Measurements from ENCODE around the gene RFNG. TPM values are rescaled to one million over a fixed set of nuclear protein-coding genes. Genes with fewer than 3 reads are reported as not detected.

Gene RFNG
- total RNA-seq, 1 experiment from 2014 or later, result 68.5 TPM

DNA sequence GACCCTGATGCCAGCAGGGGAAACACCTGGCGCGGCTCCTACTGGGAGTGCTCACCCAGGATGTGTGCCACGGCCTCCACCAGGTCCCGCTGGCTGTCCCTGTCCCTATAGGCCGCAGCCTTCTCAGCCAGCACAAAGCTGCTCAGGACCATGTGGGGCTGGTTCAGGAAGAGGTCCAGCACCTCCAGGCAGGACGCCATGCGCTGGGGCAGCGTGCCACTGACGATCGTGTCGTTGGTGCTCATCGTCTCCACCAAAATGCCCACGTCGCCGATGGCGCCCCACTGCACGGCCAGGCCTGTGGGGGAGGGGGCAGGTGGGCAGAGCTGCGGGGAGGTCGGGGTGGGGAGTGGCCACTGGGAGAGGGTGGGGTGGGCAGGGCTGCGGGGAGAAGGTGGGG, 29.9 kb upstream of the RFNG start:
- in situ Hi-C loops (cut with HindIII; ENCODE audit: low pct_unique_long_range_greater_than_20kb, low sequenced_read_pairs), result no loop called here
- DNase-seq (ENCODE audit: low read depth), result no peak

DNA sequence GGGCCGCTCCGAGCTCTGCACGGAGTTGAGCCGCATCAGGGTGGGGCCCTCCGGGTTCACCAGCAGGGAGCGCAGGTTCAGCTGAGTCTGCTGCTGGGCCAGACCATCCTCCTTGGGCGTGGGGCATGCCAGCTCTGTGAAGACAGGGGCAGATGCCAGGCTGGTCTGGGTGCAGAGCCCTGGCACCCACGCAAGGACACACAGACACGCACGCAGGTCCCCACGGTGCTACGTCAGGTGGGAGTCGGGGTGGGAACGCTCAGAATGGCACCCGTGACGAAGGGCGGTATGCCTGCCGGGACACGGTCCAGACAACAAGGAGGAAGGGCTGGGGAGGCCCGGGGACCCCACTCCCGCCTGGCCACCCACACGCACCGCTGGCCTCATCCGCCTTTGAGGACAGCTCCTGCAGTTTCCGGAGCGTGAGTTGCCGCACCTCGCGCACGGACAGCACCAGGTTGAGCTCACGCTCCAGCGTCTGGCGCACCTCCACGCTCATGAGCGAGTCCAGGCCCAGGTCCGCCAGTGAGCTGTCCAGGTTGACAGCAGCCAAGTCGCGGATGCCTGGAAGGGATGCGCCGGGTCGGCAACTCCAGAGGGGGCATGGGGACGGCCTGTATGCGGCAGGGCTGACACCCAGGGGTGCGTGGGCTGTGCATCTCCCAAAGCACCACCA, 29.3 kb upstream of the RFNG start:
- in situ Hi-C loops (cut with HindIII; ENCODE audit: low pct_unique_long_range_greater_than_20kb, low sequenced_read_pairs), result no loop called here
- no peak for DNase-seq (ENCODE audit: low read depth)

DNA sequence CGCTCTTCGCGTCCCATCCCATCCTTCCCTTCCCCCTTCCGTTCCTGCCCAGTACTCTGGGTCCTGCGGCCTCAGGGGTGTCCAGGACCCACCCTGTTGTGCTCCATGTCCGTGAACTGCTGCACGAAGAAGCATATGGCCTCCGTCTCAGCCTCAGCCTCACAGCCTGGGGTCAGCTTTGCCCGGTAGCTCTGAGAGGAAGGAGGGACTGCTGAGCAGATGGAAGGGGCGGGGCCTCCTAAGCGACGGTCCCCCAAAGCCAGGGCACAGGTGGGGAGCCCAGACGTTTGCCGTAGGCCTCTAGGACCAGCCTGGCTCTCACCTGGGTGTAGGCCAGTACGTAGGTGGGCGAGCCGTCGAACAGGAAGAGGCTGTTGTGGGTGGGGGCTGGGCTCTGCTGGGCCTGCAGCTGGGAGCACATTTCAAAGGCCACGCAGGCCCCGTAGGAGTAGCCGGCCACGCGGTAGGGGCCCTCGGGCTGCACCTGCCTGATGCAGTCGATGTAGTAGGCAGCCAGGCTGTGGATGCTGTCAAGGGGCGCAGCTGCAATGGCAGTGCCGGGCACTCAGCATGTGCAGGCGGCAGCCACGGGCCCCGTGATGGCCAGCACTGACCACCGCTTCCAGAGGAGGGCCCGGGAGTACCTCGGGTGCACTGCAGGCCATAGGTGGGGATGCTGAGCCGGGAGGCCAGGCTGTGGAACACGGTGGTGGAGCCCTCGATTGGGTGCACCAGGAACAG, 28.6 kb upstream of the RFNG start:
- in situ Hi-C loops (cut with HindIII; ENCODE audit: low pct_unique_long_range_greater_than_20kb, low sequenced_read_pairs), result no loop called here
- DNase-seq (ENCODE audit: low read depth), result no peak

DNA sequence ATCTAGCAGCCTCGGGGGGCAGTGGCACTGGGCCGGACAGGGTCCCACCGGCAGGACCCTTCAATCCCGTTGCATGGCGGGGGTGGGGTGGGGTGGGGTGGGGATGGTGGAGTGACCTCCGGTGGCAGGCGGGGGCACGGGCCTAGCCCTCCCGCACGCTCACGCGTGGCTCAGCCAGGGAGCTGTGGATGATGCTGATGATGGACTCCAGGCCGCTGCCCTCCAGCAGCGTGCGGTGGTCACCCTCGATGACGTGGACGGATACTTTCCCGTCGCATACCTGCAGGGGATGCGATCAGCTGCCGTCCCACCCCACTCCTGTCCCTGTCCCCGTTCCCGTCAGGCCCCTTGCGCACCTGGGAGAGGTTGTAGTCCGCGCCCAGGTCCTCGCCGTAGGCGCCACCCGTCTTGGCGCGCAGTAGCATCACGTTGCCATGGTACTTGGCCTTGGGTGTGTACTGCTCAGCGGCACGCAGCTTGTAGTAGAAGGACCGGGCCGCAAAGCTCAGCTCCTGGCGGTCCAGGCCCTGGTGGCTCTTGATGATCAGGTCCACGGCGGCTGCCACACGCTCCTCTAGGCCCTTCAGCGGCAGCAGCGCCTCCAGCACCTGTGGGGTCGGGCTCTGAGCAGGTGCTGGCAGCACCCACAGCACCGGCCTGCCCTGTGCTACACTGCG, 27.5 kb upstream of the RFNG start:
- in situ Hi-C loops (cut with HindIII; ENCODE audit: low pct_unique_long_range_greater_than_20kb, low sequenced_read_pairs), result no loop called here
- DNase-seq (ENCODE audit: low read depth), result no peak

DNA sequence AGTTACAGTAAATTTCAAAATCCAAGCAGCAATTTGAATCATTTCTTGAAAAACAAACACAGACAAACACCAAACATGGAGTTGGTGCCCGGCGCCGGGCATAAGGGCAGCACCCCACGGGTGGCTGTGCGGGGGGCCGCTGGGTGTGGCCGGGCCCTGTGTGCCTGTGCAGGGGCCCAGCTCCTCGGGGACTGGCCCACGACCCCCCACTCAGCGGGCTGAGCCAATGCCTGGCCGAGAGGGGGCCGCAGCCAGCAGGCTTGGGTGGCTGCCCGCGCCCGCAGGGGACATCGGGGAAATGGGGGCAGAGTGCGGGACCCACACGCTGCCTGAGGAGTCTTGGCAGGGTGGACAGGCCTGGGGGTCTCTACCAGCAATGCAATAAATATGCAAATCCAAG, 26.8 kb upstream of the RFNG start:
- in situ Hi-C loops (cut with HindIII; ENCODE audit: low pct_unique_long_range_greater_than_20kb, low sequenced_read_pairs), result no loop called here
- DNase-seq (ENCODE audit: low read depth), result no peak

DNA sequence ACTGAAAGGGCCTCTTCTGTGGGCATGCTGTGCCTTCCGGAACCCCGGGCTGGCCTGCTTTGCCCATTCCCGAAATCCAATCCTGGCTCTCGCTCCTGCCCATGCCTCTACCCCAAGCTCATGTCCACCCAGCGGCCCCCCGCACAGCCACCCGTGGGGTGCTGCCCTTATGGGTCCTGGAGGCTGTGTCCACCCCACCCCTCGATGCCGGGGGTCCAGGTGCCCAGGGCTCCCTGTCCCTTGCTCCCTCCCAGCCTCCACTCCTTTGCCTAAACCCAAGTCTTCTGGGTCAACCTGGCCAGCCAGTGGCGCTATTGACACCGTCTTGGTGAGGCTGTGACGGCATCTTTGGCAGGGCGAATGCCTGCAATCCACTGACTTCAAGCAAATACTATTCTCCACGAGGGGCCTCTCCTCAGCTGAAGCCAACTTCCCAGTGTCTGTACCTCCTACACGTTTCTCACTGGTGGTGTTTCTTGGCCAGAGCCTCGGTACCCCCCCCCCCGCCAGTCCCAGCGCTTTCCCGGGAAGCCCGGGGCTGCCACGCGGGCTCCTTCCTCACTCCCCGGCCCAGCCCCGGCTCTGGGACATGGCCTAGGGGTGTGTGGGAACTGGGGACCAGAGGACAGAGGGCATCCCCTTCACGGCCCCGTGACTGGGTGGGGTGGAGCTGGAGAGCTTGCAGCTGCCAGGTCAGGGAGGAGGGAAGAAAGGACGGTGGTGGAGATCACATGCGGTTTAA, 26.2 kb upstream of the RFNG start:
- no peak for DNase-seq (ENCODE audit: low read depth)
- in situ Hi-C loops (cut with HindIII; ENCODE audit: low pct_unique_long_range_greater_than_20kb, low sequenced_read_pairs), result no loop called here

DNA sequence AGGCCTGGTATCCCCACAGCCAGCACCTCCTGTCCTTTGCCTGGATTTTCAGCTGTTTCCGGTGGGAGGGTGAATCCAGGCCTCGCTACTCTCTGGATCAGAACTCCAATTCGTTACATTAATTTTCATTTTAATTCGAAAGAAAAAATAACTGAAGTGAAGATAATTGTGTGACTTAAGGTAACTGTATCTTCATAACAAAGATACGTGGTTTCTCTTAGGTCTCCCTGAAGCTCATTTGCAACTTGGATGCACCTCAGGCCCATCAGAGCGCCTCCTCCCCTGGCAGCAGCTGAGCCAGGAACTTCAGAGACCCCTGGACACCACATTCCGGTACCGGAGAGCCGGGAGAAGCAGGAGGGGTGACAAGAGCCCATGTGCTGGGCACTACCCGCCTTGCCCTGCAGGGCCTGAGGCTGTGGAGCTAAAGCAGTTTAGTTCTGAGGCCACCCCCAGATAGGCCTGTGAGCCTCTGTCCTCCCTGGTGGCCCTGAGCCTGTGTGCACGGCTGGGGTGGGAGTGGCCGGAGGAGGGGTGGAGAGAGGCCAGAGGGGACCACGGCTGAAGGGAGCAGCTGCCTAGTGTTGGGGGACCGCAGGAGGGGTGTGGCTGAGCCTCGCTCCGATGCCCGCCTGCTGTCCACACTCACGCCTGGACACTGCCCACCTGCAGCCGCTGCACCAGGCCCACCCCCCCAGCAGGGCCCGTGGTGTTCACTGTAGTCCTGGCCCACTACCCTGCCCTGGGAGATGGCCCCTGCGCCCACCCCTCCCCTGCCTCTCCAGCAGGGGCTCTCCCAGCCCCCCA, 25.4 kb upstream of the RFNG start:
- in situ Hi-C loops (cut with HindIII; ENCODE audit: low pct_unique_long_range_greater_than_20kb, low sequenced_read_pairs), result no loop called here
- DNase-seq (ENCODE audit: low read depth), result no peak

DNA sequence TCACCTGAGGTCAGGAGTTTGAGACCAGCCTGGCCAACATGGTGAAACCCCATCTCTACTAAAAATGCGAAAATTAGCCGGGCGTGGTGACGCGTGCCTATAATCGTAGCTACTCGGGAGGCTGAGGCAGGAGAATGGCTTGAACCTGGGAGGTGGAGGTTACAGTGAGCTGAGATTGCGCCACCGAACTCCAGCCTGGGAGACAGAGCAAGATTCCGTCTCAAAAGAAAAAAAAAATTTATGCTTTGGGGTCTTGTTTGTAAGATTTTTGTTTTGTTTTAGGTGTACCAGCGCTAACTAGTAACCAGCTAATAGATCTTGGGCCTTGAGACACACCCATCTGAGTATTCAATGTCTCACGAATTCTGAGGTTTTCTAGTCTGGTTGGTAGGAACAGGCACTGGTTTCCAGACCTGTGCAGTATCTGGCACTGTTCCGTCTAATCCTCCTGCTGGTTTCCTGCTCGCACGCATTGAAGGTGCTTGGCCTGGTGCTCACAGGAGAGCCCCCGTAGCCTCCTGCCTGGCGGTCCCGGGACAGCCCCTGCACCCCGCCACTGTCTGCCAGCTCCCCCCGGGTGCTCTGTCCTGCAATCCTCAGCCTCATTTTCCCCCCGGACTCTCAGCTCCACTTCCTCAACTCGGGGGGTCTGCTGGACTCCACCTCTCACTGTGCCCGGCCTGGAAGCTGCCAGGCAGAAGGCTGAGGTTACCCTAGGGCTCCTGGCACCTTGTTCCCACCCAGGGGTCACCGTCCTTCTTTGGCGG, 24.6 kb upstream of the RFNG start:
- no peak for DNase-seq (ENCODE audit: low read depth)
- in situ Hi-C loops (cut with HindIII; ENCODE audit: low pct_unique_long_range_greater_than_20kb, low sequenced_read_pairs), result no loop called here

DNA sequence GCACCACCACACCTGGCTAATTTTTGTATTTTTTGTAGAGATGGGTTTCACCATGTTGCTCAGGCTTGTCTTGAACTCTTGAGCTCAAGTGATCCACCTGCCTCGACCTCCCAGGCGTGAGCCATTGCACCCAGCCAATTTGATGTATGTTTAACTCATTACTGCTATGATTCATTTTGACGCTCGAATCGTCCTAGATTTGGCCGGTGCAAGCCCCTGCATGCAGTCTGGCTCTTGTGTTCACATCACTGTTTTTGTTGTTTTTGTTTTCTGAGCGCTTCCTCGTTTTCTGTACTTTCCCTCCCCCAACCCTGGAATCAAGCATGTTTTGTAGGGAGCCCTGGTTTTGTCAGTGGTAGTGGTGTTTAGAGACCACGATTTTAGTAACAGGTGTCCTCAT, 21.8 kb upstream of the RFNG start:
- no peak for DNase-seq (ENCODE audit: low read depth)
- in situ Hi-C loops (cut with HindIII; ENCODE audit: low pct_unique_long_range_greater_than_20kb, low sequenced_read_pairs), result no loop called here

DNA sequence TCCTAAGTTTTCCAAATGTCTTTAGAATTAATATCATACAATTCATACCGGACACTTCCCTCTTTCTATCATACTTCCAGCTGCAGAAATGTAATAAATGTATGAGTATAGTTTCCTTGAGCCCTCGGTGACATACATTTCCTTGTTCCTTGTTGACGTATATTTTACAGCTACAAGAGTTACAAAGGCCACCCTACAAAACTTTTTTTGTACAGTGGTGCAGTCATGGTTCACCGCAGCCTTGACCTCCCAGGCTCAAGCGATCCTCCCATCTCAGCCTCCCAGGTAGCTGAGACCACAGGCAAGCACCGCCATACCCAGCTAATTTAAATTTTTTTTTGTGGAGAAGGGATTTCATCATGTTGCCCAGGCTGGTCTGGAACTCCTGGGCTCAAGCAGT, 21.2 kb upstream of the RFNG start:
- in situ Hi-C loops (cut with HindIII; ENCODE audit: low pct_unique_long_range_greater_than_20kb, low sequenced_read_pairs), result no loop called here
- no peak for DNase-seq (ENCODE audit: low read depth)

DNA sequence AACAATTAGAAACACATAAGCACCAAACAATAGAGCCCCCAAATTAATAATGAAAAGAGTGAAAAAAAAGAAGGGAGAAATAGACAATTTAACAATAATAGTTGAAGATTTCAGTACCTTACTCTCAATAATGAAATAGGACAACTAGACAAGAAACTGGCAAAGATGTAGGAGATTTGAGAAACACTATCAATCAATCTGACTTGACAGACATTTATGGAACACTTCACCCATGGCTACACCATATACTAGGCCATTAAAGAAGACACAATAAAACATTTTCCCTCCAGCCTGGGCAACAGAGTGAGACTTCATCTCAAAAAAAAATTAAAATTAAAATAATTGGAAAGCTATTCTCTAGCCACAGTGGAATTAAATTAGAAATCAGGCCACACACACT, 19.0 kb upstream of the RFNG start:
- DNase-seq (ENCODE audit: low read depth), result no peak
- in situ Hi-C loops (cut with HindIII; ENCODE audit: low pct_unique_long_range_greater_than_20kb, low sequenced_read_pairs), result no loop called here

DNA sequence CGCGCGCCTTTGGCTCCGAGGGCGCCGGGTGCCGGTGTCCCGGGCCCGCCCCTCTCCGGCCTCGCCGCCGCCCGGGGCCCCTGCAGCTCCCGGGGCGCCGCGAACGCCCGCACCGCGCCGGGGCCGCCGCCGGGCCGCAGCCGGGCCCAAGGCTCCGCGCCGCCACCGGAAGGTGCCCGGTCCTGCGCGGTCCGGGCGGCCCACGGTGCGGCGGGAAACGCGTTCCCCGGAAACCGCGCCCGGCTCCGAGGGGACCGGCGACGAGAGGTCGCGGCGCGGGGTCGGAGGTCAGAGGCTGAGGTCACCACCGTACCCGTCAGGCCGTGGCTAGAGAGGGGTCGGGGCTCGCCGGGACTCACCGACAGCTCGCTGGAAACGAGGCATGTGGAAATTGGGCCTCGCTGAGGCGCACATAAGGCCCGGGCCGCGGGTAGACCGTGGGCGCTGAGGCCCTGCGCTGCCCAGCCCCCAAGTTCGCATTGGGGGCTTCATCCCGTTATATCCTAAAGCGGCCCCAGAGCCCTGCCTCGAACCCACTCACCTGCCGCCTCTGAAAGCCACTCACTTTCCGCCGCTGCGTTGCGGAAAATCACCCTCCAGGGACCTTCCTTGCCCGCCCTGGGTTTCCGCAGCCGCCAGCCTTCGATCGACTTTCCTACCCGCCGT, 14.2 kb upstream of the RFNG start, which contains the start of gene DUS1L:
Gene DUS1L, minus strand, starts transcription at position 167 of the 666 bp plus-strand sequence. CDS start 745 bp downstream, outside the sequence.
- peak; percentile 34 for DNase-seq (ENCODE audit: low read depth)
- in situ Hi-C loops (cut with HindIII; ENCODE audit: low pct_unique_long_range_greater_than_20kb, low sequenced_read_pairs), result no loop called here

DNA sequence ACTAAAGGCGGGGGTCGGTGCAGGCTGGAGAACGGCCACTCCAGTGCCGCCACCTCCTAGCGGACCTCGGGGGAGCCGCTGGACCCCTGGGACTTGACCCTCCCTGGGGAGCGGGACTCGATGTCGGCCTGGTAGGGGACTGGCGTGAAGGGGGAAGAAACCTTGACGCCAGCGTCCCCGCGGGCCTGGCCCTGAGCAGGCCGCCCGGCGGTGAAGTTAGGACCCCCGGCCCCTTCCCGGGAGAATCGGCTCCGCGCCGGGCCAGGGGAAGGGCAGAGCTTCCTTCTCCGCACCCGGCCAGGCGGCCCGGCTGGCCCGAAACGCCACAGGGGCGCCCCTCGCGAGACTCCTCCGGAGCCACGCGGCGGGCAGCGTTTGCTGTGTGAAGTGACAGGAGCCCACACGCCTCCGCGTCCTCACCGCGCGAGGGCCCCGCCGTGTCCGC, 13.6 kb upstream of the RFNG start:
- no peak for DNase-seq (ENCODE audit: low read depth)
- in situ Hi-C loops (cut with HindIII; ENCODE audit: low pct_unique_long_range_greater_than_20kb, low sequenced_read_pairs), result no loop called here

DNA sequence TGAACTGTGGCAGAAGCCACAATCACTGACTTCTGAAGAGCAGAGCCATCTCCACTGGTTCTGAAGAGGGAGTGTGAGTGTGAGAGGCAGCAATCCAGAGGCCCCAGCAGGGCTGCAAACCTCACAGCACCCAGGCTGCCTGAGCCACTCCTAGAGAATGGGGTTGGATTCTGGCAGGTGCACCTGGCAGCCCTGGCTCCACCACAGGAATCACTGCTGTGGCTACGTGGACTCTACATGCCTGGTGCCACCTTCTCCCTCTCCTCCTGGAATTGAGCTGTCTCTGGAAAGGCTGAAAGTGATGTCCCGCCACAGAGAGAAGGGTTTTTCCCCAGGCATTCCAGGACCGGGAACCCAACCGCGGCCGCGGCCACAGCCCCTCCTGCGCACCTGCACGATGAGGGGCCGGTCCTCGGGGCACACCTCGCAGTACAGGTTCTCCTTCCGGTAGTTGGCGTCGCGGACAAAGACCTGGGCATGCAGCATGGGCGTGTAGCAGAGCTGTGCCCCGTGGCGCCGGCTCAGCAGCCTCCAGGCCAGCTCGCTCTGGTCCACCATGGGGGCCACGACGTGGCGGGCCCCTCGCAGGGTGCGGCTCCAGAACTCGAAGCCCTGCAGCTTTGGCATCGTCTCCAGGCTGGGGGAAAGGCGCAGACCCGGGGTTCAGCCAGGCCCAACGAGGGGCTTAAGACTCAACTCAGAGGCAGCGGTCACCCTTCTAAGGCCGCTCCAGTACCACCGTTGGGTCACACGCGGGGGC, 13.0 kb upstream of the RFNG start:
- in situ Hi-C loops (cut with HindIII; ENCODE audit: low pct_unique_long_range_greater_than_20kb, low sequenced_read_pairs), result no loop called here

DNA sequence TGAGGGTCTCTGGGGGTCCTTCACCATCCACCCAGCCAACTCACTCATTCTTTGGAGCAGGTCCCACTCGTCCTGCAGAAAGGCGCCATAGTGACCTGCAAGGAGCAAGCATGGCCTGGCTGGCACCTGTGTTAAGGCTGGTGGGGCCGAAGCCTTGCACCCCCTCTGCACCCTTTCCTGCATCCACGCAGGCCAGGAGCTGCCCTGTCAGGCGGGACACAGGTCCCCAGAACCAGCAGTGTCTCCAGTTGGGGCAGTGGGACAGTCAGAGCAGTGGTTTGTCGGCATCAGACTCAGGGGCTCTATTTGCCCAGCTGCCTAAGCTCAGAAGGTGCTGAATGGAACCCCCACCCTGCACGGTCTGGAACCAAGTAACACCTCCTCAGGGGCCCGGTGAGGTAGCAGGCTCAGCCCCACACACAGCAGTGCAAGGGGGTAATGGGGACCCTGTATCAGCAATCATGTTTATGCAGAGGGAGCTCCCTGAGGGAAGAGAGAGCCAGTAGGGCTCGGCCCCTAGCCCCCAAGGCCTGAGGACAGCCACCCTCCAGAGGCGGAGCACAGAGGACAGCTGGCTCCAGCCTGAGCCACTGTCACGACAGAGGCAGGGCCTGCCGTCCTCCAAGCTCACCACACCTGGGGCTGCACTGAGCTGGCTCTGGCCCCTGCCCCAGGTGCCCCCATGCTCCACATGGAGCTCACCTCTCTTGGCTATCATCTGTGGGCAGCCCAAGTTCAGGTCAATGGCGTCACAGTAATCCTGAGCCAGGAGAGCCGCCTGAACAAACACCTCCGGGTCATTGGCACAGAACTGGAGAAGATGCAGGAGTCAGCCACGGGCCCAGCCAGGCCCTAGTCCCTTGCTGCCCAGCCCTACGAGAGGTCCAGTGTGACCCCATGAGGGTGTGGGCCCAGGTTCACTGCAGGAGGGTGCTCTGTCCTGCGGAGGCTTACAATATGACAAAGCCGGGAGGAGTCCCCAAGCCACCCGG, 12.1 kb upstream of the RFNG start:
- DNase-seq (ENCODE audit: low read depth), result no peak
- in situ Hi-C loops (cut with HindIII; ENCODE audit: low pct_unique_long_range_greater_than_20kb, low sequenced_read_pairs), result no loop called here

More for the DNA sequence above, 13.0 kb upstream of the RFNG start:
- no peak for DNase-seq (ENCODE audit: low read depth)
